NCI-H1417 (cell line): ENCODE results near the gene UBE2E3.
A peak's percentile ranks its signal among the peaks of the same experiment; 100 is the strongest.
"Not testable (repeated sequence)": the region's sequence is repeated elsewhere in the genome, so short reads cannot be mapped to it uniquely, and the experiment has no call there.

Source experiments
- DNase-seq, 3 experiments: peaks; one replicate each; lab custom pipeline; 2025; lab: John Stamatoyannopoulos, UW

Gene UBE2E3

GRCh38 chr2:181036445-181036844 is 56.0 kb downstream of the UBE2E3 start:
- DNase-seq = no peak

- no peak for DNase-seq
Measured at GRCh38 chr2:181036848-181037603, 56.6 kb downstream of the UBE2E3 start.

- no peak for DNase-seq
Measured at GRCh38 chr2:181037922-181038321, 57.5 kb downstream of the UBE2E3 start.

- no peak for DNase-seq
Measured at GRCh38 chr2:181038796-181039195, 58.4 kb downstream of the UBE2E3 start.

GRCh38 chr2:181040839-181041238 is 60.4 kb downstream of the UBE2E3 start:
- not testable (repeated sequence) for DNase-seq

- DNase-seq = no peak
Measured at GRCh38 chr2:181041661-181042060, 61.3 kb downstream of the UBE2E3 start.

GRCh38 chr2:181042706-181043105 is 62.3 kb downstream of the UBE2E3 start:
- DNase-seq = no peak

GRCh38 chr2:181046833-181047232 is 66.4 kb downstream of the UBE2E3 start:
- no peak for DNase-seq

- no peak for DNase-seq
Measured at GRCh38 chr2:181047829-181048228, 67.4 kb downstream of the UBE2E3 start.

- no peak for DNase-seq
Measured at GRCh38 chr2:181051861-181052522, 71.6 kb downstream of the UBE2E3 start.

- DNase-seq = no peak
Measured at GRCh38 chr2:181052523-181052891, 72.1 kb downstream of the UBE2E3 start.

- DNase-seq = no peak
Measured at GRCh38 chr2:181054256-181054655, 73.9 kb downstream of the UBE2E3 start.

GRCh38 chr2:181054843-181055242 is 74.4 kb downstream of the UBE2E3 start:
- DNase-seq = no peak

GRCh38 chr2:181058378-181059269 is 78.2 kb downstream of the UBE2E3 start:
- DNase-seq = peak in 1 of 3 experiments; percentile 40

GRCh38 chr2:181063696-181064095 is 83.3 kb downstream of the UBE2E3 start:
- DNase-seq = no peak

GRCh38 chr2:181065458-181065857 is 85.1 kb downstream of the UBE2E3 start:
- no peak for DNase-seq

- peak in 1 of 3 experiments; percentile 9 for DNase-seq
Measured at GRCh38 chr2:181066333-181066732, 85.9 kb downstream of the UBE2E3 start.

GRCh38 chr2:181070119-181070835 is 89.9 kb downstream of the UBE2E3 start:
- DNase-seq = no peak

GRCh38 chr2:181070836-181071200 is 90.4 kb downstream of the UBE2E3 start:
- no peak for DNase-seq

- DNase-seq = no peak
Measured at GRCh38 chr2:181072486-181073235, 92.3 kb downstream of the UBE2E3 start.

- no peak for DNase-seq
Measured at GRCh38 chr2:181073896-181074295, 93.5 kb downstream of the UBE2E3 start.
